ENCODE results near the gene RWDD3. TPM values are rescaled to one million over a fixed set of nuclear protein-coding genes. Genes with fewer than 3 reads are reported as not detected.

Gene RWDD3
- total RNA-seq, 1 experiment from 2014 or later: 15.3 TPM

- no peaks in the 10 kb centered on the region for H3K27me3 ChIP-seq (ENCODE audit: insufficient read depth, low read length)
- TF ChIP-seq, protein P1, sequence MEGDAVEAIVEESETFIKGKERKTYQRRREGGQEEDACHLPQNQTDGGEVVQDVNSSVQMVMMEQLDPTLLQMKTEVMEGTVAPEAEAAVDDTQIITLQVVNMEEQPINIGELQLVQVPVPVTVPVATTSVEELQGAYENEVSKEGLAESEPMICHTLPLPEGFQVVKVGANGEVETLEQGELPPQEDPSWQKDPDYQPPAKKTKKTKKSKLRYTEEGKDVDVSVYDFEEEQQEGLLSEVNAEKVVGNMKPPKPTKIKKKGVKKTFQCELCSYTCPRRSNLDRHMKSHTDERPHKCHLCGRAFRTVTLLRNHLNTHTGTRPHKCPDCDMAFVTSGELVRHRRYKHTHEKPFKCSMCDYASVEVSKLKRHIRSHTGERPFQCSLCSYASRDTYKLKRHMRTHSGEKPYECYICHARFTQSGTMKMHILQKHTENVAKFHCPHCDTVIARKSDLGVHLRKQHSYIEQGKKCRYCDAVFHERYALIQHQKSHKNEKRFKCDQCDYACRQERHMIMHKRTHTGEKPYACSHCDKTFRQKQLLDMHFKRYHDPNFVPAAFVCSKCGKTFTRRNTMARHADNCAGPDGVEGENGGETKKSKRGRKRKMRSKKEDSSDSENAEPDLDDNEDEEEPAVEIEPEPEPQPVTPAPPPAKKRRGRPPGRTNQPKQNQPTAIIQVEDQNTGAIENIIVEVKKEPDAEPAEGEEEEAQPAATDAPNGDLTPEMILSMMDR (conservative IDR thresholded peaks at IDR 0.05): no peak
- H2BK5ac ChIP-seq (ENCODE audit: insufficient read length, low read length): no peak overlapping the region
These were observed 50.4 kb downstream of the RWDD3 start for GRCh38 chr1:95284420-95284819.

More at GRCh38 chr1:95284420-95284819, 50.4 kb downstream of the RWDD3 start:
- Mint-ChIP-seq H3K27me3 (ENCODE audit: low read depth) (no peaks in the 10 kb centered on the region), H3K36me3 (ENCODE audit: insufficient read depth in 1 of 3, low read depth in 3 of 3) (no peaks in the 10 kb centered on the region; a peak in 1 of 7 replicates), H3K9me3 (no peaks in the 10 kb centered on the region; a peak in 1 of 5 replicates), H3K27ac (no peak overlapping the region), H3K4me3 (no peak overlapping the region), H3K4me1 (peaks cover 28 to 46% of the 10 kb centered on the region in 2 experiments)
- H2BK120ac ChIP-seq (ENCODE audit: low read depth, low read length, poor library complexity, severe bottlenecking): no peak overlapping the region
- no peak overlapping the region for H3K9ac ChIP-seq (ENCODE audit: extremely low read depth, insufficient read length, low read length)
- no peak overlapping the region for H3K27ac ChIP-seq (ENCODE audit: insufficient read length, low read depth, low read length)
- no peak overlapping the region for H3K14ac ChIP-seq (ENCODE audit: insufficient read depth, low read length)
- H2BK15ac ChIP-seq (ENCODE audit: low read depth, low read length): no peak overlapping the region
- no peak overlapping the region for H2BK12ac ChIP-seq (ENCODE audit: insufficient read length, low read depth, low read length)
- no peaks in the 10 kb centered on the region for H3K79me2 ChIP-seq (ENCODE audit: insufficient read depth, low read length)
- H2AK5ac ChIP-seq (ENCODE audit: insufficient read length, low read length): no peak overlapping the region
- no peak overlapping the region for H3K18ac ChIP-seq (ENCODE audit: insufficient read length, low read depth, low read length)
- H2AFZ ChIP-seq (ENCODE audit: low read length): no peak overlapping the region
- H3K23me2 ChIP-seq (ENCODE audit: insufficient read length, low read depth, low read length, poor library complexity, severe bottlenecking): no peaks in the 10 kb centered on the region
- no peak overlapping the region for H4K5ac ChIP-seq (ENCODE audit: insufficient read length, low read depth, low read length)
- H3K9me3 ChIP-seq (ENCODE audit: control insufficient read depth, low read depth, low read length): no peaks in the 10 kb centered on the region
- H3K23ac ChIP-seq (ENCODE audit: insufficient read length, low read depth, low read length): no peak overlapping the region
- no peaks in the 10 kb centered on the region for H3K79me1 ChIP-seq (ENCODE audit: insufficient read depth, low read depth, low read length, poor library complexity, severe bottlenecking)
- H3K56ac ChIP-seq (ENCODE audit: insufficient read length, low read depth, low read length): no peak overlapping the region
- no CpG with 5 or more reads among the region's 2 CpGs for WGBS (ENCODE audit: extremely low coverage, insufficient read length, low lambda C conversion rate)
- no peaks in the 10 kb centered on the region for H4K20me1 ChIP-seq (ENCODE audit: control insufficient read depth, insufficient read depth, insufficient read length)
- H4K8ac ChIP-seq (replicated peaks; ENCODE audit: insufficient read length, low read depth, low read length): no peak overlapping the region
- DNase-seq: no peak
- H3K4ac ChIP-seq (ENCODE audit: low read depth, low read length): no peak overlapping the region
- no peak overlapping the region for H3K4me2 ChIP-seq (ENCODE audit: insufficient read depth, insufficient read length, low read length)
- H3K4me1 ChIP-seq (ENCODE audit: insufficient read depth, low read length): no peaks in the 10 kb centered on the region
- H3T11ph ChIP-seq (ENCODE audit: low read length): no peak overlapping the region
- no peak overlapping the region for H2BK20ac ChIP-seq (ENCODE audit: low read depth, low read length, poor library complexity, severe bottlenecking)
- H4K91ac ChIP-seq (ENCODE audit: insufficient read length, low read depth, low read length): no peak overlapping the region

Measured in H9 (cell line).